ENCODE data around the gene UBFD1. TPM values are rescaled to one million over a fixed set of nuclear protein-coding genes. Genes with fewer than 3 reads are reported as not detected.

Gene UBFD1
- total RNA-seq, 1 experiment from 2014 or later = 89.6 TPM

GRCh38 chr16:23567602-23568001 lies 10.1 kb downstream of the UBFD1 start:
- no peak overlapping the region for H3K4me3 ChIP-seq (replicated peaks in 1 of 2; ENCODE audit: low read depth in 1 of 2, low read length in 2 of 2)
- H3K79me2 ChIP-seq (ENCODE audit: insufficient read depth, low read length) = peaks cover 20% of the 10 kb centered on the region; the same call in 1 of the 2 replicates
- ChIA-PET CTCF (no interaction called here), RAD21 (ENCODE audit: low non-redundant PET in 1 of 2, low total read pairs in 2 of 2, uncharacterized antibody in 2 of 2, unreplicated experiment in 2 of 2) (no interaction called here), POLR2A (no interaction called here)
- intact Hi-C loops (cut with micrococcal nuclease) = no loop called here
- H3K27me3 ChIP-seq (ENCODE audit: insufficient read depth, low read length) = no peaks in the 10 kb centered on the region
- H3K4me1 ChIP-seq (ENCODE audit: control insufficient read depth in 1 of 2, insufficient read depth in 2 of 2, low read length in 2 of 2) = no peaks in the 10 kb centered on the region
- BruUV-seq (replicated peaks) = no TSS peak
- H3K9ac ChIP-seq (ENCODE audit: low read length) = no peak overlapping the region
- no peaks in the 10 kb centered on the region for H3K9me2 ChIP-seq (ENCODE audit: insufficient read depth)
- peak; percentile 49; the same call in 1 of the 2 replicates for ATAC-seq
- no peak overlapping the region for H3K4me2 ChIP-seq (ENCODE audit: low read length)
- H3K36me3 ChIP-seq (ENCODE audit: control insufficient read depth in 1 of 2, insufficient read depth in 2 of 2, low read length in 2 of 2) = peaks cover 63 to 78% of the 10 kb centered on the region in 2 experiments
- no peaks in the 10 kb centered on the region for H3K9me3 ChIP-seq (ENCODE audit: control insufficient read depth in 1 of 2, insufficient read depth in 1 of 2, low read depth in 1 of 2, low read length in 2 of 2)
- no peaks in the 10 kb centered on the region for H4K20me1 ChIP-seq (ENCODE audit: insufficient read depth)
- H3K27ac ChIP-seq (ENCODE audit: low read depth, low read length) = no peak overlapping the region
- TF ChIP-seq CEBPB (IDR thresholded peaks at IDR 0.05; ENCODE audit: low read depth) (no peak), CBX3 (IDR thresholded peaks at IDR 0.05; ENCODE audit: low read depth) (no peak), FOSL1 (IDR thresholded peaks at IDR 0.05; ENCODE audit: low read depth) (no peak), ATF3 (IDR thresholded peaks at IDR 0.05) (no peak), POLR2AphosphoS5 (IDR thresholded peaks at IDR 0.05; ENCODE audit: low read depth, low read length) (no peak), SIN3A (IDR thresholded peaks at IDR 0.05; ENCODE audit: low read depth) (no peak), EGR1 (IDR thresholded peaks at IDR 0.05; ENCODE audit: low read depth) (no peak), ELF1 (IDR thresholded peaks at IDR 0.05; ENCODE audit: borderline replicate concordance, low read depth) (no peak), SRF (IDR thresholded peaks at IDR 0.05; ENCODE audit: low read depth) (no peak), JUND (IDR thresholded peaks at IDR 0.05) (no peak), EZH2phosphoT487 (IDR thresholded peaks at IDR 0.05; ENCODE audit: borderline replicate concordance) (no peak), POLR2A (IDR thresholded peaks at IDR 0.05; ENCODE audit: borderline replicate concordance, extremely low read depth, insufficient read depth, insufficient read length) (no peak), SP1 (IDR thresholded peaks at IDR 0.05; ENCODE audit: low read depth) (no peak), TCF7L2 (IDR thresholded peaks at IDR 0.05; ENCODE audit: borderline replicate concordance, extremely low read depth, insufficient read depth, insufficient read length) (no peak), YY1 (IDR thresholded peaks at IDR 0.05; ENCODE audit: extremely low read depth, insufficient replicate concordance, low read depth, low read length) (no peak), ZFX (IDR thresholded peaks at IDR 0.05) (no peak), CTCF (IDR thresholded peaks at IDR 0.05 in 2 of 3, conservative IDR thresholded peaks at IDR 0.05 in 1 of 3; ENCODE audit: borderline replicate concordance in 1 of 3, insufficient read depth in 1 of 3, low read depth in 2 of 3, low read length in 2 of 3) (no peak), RAD21 (IDR thresholded peaks at IDR 0.05; ENCODE audit: low read depth) (no peak)
- TF ChIP-seq, protein P1, sequence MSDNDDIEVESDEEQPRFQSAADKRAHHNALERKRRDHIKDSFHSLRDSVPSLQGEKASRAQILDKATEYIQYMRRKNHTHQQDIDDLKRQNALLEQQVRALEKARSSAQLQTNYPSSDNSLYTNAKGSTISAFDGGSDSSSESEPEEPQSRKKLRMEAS (IDR thresholded peaks at IDR 0.05) = no peak
- TF ChIP-seq, protein P2, sequence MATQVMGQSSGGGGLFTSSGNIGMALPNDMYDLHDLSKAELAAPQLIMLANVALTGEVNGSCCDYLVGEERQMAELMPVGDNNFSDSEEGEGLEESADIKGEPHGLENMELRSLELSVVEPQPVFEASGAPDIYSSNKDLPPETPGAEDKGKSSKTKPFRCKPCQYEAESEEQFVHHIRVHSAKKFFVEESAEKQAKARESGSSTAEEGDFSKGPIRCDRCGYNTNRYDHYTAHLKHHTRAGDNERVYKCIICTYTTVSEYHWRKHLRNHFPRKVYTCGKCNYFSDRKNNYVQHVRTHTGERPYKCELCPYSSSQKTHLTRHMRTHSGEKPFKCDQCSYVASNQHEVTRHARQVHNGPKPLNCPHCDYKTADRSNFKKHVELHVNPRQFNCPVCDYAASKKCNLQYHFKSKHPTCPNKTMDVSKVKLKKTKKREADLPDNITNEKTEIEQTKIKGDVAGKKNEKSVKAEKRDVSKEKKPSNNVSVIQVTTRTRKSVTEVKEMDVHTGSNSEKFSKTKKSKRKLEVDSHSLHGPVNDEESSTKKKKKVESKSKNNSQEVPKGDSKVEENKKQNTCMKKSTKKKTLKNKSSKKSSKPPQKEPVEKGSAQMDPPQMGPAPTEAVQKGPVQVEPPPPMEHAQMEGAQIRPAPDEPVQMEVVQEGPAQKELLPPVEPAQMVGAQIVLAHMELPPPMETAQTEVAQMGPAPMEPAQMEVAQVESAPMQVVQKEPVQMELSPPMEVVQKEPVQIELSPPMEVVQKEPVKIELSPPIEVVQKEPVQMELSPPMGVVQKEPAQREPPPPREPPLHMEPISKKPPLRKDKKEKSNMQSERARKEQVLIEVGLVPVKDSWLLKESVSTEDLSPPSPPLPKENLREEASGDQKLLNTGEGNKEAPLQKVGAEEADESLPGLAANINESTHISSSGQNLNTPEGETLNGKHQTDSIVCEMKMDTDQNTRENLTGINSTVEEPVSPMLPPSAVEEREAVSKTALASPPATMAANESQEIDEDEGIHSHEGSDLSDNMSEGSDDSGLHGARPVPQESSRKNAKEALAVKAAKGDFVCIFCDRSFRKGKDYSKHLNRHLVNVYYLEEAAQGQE (IDR thresholded peaks at IDR 0.05; ENCODE audit: low read depth) = no peak
- DNase-seq (ENCODE audit: low read depth, low spot score) = no peak
- H2AFZ ChIP-seq (ENCODE audit: low read depth, low read length, poor library complexity, severe bottlenecking) = no peak overlapping the region

All from HCT116 (cell line).